SK-N-SH treated with all-trans-retinoic acid at 6 μM for 48 hours (cell line): Measurements from ENCODE around the gene ZNF563.

ENCODE experiments used
- ATAC-seq: fragments of 200-7000 bp; cut with Tn5 transposase; 3 replicates; pipeline ENCODE4 v1.9.1; 2020; ENCODE audit warnings: mild to moderate bottlenecking, moderate library complexity
- ARNTL ChIP-seq: fragments of 450-650 bp; formaldehyde crosslinking; IDR thresholded peaks from 2 replicates; pipeline ENCODE4 v1.5.0; 2020; ENCODE audit warnings: low read depth, mild to moderate bottlenecking, moderate library complexity, borderline replicate concordance
- BACH2 ChIP-seq: fragments of 250-450 bp; sonication (Bioruptor Pico); IDR thresholded peaks from 2 replicates; pipeline ENCODE4 v1.9.0; 2021; ENCODE audit warnings: mild to moderate bottlenecking, borderline replicate concordance
- CSDC2 ChIP-seq: fragments of 250-450 bp; sonication (Bioruptor Pico); IDR thresholded peaks from 2 replicates; pipeline ENCODE4 v1.5.0; 2020; ENCODE audit warnings: mild to moderate bottlenecking, moderate library complexity
- GLIS3 ChIP-seq: fragments of 250-450 bp; sonication (Bioruptor Pico); IDR thresholded peaks from 2 replicates; pipeline ENCODE4 v1.5.0; 2020; ENCODE audit warnings: mild to moderate bottlenecking, moderate library complexity
- ISL1 ChIP-seq: fragments of 250-450 bp; sonication (Bioruptor Pico); IDR thresholded peaks from 2 replicates; pipeline ENCODE4 v2.1.2; 2022; ENCODE audit warnings: mild to moderate bottlenecking, moderate library complexity
- OSR1 ChIP-seq: fragments of 250-450 bp; sonication (Bioruptor Pico); IDR thresholded peaks from 2 replicates; pipeline ENCODE4 v1.8.0; 2022; ENCODE audit warnings: moderate library complexity, mild to moderate bottlenecking, inconsistent platforms
- PPARA ChIP-seq: fragments of 250-450 bp; sonication (Bioruptor Pico); IDR thresholded peaks from 2 replicates; pipeline ENCODE4 v1.5.0; 2020; ENCODE audit warnings: mild to moderate bottlenecking, borderline replicate concordance
- RARB ChIP-seq: fragments of 250-450 bp; sonication (Bioruptor Pico); IDR thresholded peaks from 2 replicates; pipeline ENCODE4 v1.8.0; 2021; ENCODE audit warnings: mild to moderate bottlenecking, moderate library complexity
- SNAI2 ChIP-seq: fragments of 250-450 bp; sonication (Bioruptor Pico); IDR thresholded peaks from 2 replicates; pipeline ENCODE4 v1.5.0; 2020; ENCODE audit warnings: mild to moderate bottlenecking, moderate library complexity
- TCF4 ChIP-seq: fragments of 250-450 bp; sonication (Bioruptor Pico); IDR thresholded peaks from 2 replicates; pipeline ENCODE4 v1.8.0; 2021; ENCODE audit warnings: mild to moderate bottlenecking, moderate library complexity, borderline replicate concordance
- TOX ChIP-seq: fragments of 250-450 bp; sonication (Bioruptor Pico); IDR thresholded peaks from 2 replicates; pipeline ENCODE4 v1.8.0; 2021; ENCODE audit warnings: mild to moderate bottlenecking, moderate library complexity, borderline replicate concordance
- ZC3H10 ChIP-seq: fragments of 250-450 bp; sonication (Bioruptor Pico); IDR thresholded peaks from 2 replicates; pipeline ENCODE4 v1.5.1; 2021; ENCODE audit warnings: mild to moderate bottlenecking, moderate library complexity
- ZFP3 ChIP-seq: fragments of 250-450 bp; sonication (Bioruptor Pico); IDR thresholded peaks from 2 replicates; pipeline ENCODE4 v1.5.0; 2020; ENCODE audit warnings: mild to moderate bottlenecking, moderate library complexity
- ZFP30 ChIP-seq: fragments of 450-650 bp; formaldehyde crosslinking; IDR thresholded peaks from 2 replicates; pipeline ENCODE4 v1.5.0; 2022; ENCODE audit warnings: mild to moderate bottlenecking, moderate library complexity
- ZNF565 ChIP-seq: fragments of 450-650 bp; formaldehyde crosslinking; conservative IDR thresholded peaks from 2 replicates; pipeline ENCODE4 v1.5.0; 2020; ENCODE audit warnings: low read depth, mild to moderate bottlenecking, moderate library complexity
- ZNF70 ChIP-seq: fragments of 450-650 bp; formaldehyde crosslinking; IDR thresholded peaks from 2 replicates; pipeline ENCODE4 v1.5.0; 2020; ENCODE audit warnings: mild to moderate bottlenecking, moderate library complexity
- ZNF8 ChIP-seq: fragments of 450-650 bp; formaldehyde crosslinking; IDR thresholded peaks from 2 replicates; pipeline ENCODE4 v1.5.0; 2020; ENCODE audit warnings: mild to moderate bottlenecking, moderate library complexity
- TF ChIP-seq, protein P1 (sequence below): fragments of 250-450 bp; sonication (Bioruptor Pico); IDR thresholded peaks from 2 replicates; pipeline ENCODE4 v1.5.1; 2020; ENCODE audit warnings: low read depth, mild to moderate bottlenecking, moderate library complexity
- TF ChIP-seq, protein P2 (sequence below): fragments of 250-450 bp; sonication (Bioruptor Pico); IDR thresholded peaks from 2 replicates; pipeline ENCODE4 v1.8.0; 2021; ENCODE audit warnings: low read depth, mild to moderate bottlenecking, moderate library complexity, borderline replicate concordance
- TF ChIP-seq, protein P3 (sequence below): fragments of 250-450 bp; sonication (Bioruptor Pico); IDR thresholded peaks from 2 replicates; pipeline ENCODE4 v1.5.1; 2021; ENCODE audit warnings: mild to moderate bottlenecking, moderate library complexity
- TF ChIP-seq, protein P4 (sequence below): fragments of 250-450 bp; sonication (Bioruptor Pico); IDR thresholded peaks from 2 replicates; pipeline ENCODE4 v1.5.0; 2020; ENCODE audit warnings: mild to moderate bottlenecking, moderate library complexity
- TF ChIP-seq, protein P5 (sequence below): fragments of 250-450 bp; sonication (Bioruptor Pico); IDR thresholded peaks from 2 replicates; pipeline ENCODE4 v1.8.0; 2020; ENCODE audit warnings: mild to moderate bottlenecking, moderate library complexity, borderline replicate concordance

Gene ZNF563

DNA sequence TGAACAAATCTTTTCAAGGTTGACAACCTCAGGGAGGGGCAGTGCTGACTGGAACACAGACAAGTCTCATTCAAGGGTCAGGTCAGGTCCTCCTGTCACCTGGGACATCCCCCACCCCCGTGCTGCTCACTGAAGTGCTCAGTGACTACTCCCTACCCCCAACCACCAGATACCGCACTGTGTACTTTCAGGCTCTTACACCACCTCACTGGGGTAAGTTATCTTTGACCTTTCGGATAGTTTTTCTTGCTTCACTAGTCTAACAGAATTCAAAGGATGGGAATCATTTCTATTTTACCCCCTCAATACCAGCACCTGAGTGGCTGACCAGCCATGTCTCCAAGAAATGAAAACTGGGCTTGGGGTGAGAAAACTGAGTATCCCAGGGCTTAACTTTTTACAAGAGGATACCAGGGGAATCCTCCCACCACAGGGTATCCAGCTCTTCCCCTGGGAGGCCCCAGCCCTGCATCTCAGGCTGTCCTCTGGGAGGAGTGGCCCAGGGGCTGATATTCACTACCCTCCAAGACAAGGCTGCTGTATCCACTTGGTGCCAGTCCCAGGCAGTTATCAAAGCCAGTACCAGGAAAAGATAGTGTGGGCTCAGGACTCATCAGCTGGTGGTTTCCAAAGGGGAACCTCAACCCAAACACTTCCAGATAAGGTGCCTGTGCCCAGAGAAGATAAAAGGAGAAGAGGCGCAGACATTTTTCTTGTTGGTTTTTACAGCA, 2.1 kb downstream of the ZNF563 start (continued):
- TF ChIP-seq TOX (no peak), ZNF70 (CRISPR knock-in tag) (no peak)

DNA sequence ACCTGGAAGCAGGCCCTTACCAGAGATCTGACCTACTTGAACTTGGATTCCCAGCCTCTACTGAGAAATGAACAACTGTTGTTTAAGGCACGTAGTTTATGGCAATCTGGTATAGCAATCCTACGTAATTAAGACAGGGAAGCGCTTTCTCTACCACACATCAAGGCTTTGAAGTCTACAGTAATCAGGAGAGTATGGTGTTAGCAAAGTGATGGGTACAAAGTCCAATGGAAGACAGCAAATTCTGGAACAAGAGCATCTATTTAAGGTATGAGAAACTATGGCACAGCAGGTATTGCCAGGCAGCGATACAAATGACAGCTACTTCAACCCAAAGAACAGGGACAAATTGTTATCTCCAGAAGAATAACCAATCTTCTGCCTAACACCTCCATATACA, 3.1 kb downstream of the ZNF563 start:
- no peak for ATAC-seq
- TF ChIP-seq ZNF565 (CRISPR knock-in tag) (no peak), ARNTL (CRISPR knock-in tag) (no peak), RARB (CRISPR knock-in tag) (no peak), ZC3H10 (CRISPR knock-in tag) (no peak), TOX (no peak), ZFP3 (CRISPR knock-in tag) (no peak), ZNF8 (no peak), GLIS3 (CRISPR knock-in tag) (no peak), ISL1 (no peak), CSDC2 (CRISPR knock-in tag) (no peak), SNAI2 (CRISPR knock-in tag) (no peak), TCF4 (CRISPR knock-in tag) (no peak), BACH2 (CRISPR knock-in tag) (no peak)
- TF ChIP-seq, protein P1, sequence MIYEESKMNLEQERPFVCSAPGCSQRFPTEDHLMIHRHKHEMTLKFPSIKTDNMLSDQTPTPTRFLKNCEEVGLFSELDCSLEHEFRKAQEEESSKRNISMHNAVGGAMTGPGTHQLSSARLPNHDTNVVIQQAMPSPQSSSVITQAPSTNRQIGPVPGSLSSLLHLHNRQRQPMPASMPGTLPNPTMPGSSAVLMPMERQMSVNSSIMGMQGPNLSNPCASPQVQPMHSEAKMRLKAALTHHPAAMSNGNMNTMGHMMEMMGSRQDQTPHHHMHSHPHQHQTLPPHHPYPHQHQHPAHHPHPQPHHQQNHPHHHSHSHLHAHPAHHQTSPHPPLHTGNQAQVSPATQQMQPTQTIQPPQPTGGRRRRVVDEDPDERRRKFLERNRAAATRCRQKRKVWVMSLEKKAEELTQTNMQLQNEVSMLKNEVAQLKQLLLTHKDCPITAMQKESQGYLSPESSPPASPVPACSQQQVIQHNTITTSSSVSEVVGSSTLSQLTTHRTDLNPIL = no peak
- TF ChIP-seq, protein P2, sequence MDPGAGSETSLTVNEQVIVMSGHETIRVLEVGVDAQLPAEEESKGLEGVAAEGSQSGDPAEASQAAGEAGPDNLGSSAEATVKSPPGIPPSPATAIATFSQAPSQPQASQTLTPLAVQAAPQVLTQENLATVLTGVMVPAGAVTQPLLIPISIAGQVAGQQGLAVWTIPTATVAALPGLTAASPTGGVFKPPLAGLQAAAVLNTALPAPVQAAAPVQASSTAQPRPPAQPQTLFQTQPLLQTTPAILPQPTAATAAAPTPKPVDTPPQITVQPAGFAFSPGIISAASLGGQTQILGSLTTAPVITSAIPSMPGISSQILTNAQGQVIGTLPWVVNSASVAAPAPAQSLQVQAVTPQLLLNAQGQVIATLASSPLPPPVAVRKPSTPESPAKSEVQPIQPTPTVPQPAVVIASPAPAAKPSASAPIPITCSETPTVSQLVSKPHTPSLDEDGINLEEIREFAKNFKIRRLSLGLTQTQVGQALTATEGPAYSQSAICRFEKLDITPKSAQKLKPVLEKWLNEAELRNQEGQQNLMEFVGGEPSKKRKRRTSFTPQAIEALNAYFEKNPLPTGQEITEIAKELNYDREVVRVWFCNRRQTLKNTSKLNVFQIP = no peak
- TF ChIP-seq, protein P3, sequence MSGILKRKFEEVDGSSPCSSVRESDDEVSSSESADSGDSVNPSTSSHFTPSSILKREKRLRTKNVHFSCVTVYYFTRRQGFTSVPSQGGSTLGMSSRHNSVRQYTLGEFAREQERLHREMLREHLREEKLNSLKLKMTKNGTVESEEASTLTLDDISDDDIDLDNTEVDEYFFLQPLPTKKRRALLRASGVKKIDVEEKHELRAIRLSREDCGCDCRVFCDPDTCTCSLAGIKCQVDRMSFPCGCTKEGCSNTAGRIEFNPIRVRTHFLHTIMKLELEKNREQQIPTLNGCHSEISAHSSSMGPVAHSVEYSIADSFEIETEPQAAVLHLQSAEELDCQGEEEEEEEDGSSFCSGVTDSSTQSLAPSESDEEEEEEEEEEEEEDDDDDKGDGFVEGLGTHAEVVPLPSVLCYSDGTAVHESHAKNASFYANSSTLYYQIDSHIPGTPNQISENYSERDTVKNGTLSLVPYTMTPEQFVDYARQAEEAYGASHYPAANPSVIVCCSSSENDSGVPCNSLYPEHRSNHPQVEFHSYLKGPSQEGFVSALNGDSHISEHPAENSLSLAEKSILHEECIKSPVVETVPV (CRISPR knock-in tag) = no peak
- TF ChIP-seq, protein P4, sequence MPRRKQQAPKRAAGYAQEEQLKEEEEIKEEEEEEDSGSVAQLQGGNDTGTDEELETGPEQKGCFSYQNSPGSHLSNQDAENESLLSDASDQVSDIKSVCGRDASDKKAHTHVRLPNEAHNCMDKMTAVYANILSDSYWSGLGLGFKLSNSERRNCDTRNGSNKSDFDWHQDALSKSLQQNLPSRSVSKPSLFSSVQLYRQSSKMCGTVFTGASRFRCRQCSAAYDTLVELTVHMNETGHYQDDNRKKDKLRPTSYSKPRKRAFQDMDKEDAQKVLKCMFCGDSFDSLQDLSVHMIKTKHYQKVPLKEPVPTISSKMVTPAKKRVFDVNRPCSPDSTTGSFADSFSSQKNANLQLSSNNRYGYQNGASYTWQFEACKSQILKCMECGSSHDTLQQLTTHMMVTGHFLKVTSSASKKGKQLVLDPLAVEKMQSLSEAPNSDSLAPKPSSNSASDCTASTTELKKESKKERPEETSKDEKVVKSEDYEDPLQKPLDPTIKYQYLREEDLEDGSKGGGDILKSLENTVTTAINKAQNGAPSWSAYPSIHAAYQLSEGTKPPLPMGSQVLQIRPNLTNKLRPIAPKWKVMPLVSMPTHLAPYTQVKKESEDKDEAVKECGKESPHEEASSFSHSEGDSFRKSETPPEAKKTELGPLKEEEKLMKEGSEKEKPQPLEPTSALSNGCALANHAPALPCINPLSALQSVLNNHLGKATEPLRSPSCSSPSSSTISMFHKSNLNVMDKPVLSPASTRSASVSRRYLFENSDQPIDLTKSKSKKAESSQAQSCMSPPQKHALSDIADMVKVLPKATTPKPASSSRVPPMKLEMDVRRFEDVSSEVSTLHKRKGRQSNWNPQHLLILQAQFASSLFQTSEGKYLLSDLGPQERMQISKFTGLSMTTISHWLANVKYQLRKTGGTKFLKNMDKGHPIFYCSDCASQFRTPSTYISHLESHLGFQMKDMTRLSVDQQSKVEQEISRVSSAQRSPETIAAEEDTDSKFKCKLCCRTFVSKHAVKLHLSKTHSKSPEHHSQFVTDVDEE (CRISPR knock-in tag) = no peak

DNA sequence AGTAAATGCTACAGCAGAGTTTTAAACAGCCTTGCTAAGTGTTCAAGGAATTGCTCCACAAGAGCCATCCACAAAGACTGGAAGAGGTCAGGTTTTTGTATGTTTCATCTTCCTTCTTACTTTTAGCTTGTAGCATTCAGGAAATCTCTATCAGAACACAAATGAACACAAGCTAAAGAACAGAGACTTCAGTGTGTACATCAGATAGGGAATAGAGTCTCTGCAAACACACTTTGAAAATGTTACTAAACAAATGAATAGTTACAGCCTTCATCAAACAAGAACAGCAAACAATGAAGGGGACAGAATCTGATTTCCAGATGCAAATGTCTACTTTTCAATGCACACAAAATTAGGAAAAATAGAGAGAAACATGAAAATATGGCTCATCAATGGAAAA, 7.7 kb downstream of the ZNF563 start:
- ATAC-seq = no peak
- TF ChIP-seq ISL1 = no peak
- TF ChIP-seq OSR1 (CRISPR knock-in tag) = no peak
- TF ChIP-seq ZC3H10 (CRISPR knock-in tag) = no peak
- no peak for TF ChIP-seq ZNF565 (CRISPR knock-in tag)

DNA sequence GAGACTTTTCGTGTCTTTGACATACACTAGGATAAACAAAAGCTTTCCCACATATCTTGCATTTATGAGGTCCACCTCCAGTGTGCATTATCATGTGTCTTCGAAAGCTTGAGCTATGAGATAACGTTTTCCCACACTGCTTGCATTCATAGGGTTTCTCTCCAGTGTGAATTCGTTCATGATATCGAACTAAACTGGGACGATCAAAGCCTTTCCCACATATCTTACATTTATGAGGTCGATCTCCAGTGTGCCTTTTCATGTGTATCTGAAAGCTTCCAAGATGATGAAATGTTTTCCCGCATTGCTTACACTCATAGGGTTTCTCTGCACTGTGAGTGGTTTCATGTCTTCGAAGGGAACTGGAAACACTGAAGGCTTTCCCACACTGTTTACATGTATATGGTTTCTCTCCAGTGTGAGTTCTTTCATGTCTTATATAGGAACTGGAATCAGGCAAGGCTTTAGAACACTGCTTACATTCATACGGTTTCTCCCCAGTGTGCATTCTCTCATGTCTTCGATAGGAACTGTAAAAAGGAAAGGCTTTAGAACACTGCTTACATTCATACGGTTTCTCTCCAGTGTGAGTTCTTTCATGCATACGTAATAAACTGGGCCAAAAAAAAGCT, 14.5 kb downstream of the ZNF563 start:
- ATAC-seq = no peak
- TF ChIP-seq SNAI2 (CRISPR knock-in tag) = no peak
- no peak for TF ChIP-seq ISL1
- no peak for TF ChIP-seq RARB (CRISPR knock-in tag)
- no peak for TF ChIP-seq BACH2 (CRISPR knock-in tag)
- no peak for TF ChIP-seq PPARA (CRISPR knock-in tag)
- TF ChIP-seq, protein P4 (CRISPR knock-in tag) = no peak
- TF ChIP-seq, protein P5, sequence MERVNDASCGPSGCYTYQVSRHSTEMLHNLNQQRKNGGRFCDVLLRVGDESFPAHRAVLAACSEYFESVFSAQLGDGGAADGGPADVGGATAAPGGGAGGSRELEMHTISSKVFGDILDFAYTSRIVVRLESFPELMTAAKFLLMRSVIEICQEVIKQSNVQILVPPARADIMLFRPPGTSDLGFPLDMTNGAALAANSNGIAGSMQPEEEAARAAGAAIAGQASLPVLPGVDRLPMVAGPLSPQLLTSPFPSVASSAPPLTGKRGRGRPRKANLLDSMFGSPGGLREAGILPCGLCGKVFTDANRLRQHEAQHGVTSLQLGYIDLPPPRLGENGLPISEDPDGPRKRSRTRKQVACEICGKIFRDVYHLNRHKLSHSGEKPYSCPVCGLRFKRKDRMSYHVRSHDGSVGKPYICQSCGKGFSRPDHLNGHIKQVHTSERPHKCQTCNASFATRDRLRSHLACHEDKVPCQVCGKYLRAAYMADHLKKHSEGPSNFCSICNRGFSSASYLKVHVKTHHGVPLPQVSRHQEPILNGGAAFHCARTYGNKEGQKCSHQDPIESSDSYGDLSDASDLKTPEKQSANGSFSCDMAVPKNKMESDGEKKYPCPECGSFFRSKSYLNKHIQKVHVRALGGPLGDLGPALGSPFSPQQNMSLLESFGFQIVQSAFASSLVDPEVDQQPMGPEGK (CRISPR knock-in tag) = no peak
- TF ChIP-seq ZFP30 (CRISPR knock-in tag) = no peak
- TF ChIP-seq, protein P2 = no peak
- TF ChIP-seq TOX = no peak
- TF ChIP-seq CSDC2 (CRISPR knock-in tag) = no peak
